ENCODE data around the gene CRTC1.

The CRTC1 gene

DNA sequence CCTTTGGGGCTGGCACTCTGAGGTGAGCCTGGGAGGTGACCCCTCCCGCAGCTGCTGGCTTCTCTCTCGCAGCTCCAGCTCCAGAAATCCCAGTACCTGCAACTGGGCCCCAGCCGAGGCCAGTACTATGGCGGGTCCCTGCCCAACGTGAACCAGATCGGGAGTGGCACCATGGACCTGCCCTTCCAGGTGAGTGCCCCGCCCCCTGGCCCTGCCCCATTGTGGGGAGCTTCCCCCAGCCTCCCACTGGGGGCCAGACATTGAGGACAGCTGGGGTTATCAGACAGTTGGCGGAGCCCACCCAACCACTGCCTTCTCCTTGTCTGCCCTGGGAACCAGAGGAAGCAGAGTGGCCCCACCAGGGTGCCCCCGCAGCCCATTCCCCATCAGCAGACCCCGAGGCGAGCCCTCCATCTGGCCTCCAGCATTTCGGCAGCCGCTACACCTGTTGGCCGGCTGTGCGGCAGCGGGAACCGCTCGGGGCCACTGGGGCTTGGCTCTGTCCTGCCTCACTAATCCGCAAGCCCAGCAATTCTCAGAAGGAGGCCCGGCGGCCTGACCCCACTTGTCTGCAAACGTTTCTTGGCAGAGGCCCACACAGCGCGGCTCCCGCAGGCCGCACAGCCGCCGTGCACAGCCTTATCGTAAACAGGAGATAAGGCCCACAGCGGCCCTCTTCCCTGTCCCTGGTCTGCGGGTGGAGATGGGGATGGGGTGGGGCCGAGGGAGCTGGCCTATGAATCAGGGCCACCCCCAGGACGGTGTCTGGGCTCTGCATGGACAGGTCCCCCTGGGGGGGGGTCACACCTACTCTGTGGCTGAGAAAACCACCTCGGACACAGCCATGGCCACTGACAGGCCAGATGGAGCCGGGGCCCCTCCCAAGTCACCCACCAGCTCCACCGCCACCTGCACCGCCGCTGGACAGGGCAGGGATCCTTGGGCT lies 59.6 kb downstream of the CRTC1 start:
- H3K27ac ChIP-seq (ENCODE audit: insufficient read depth, low read length, poor library complexity, severe bottlenecking): no peak overlapping the region
- no peaks in the 10 kb centered on the region for H3K27me3 ChIP-seq (replicated peaks; ENCODE audit: control insufficient read depth, insufficient read depth, low read length, poor library complexity, severe bottlenecking)
- H3K4me1 ChIP-seq (ENCODE audit: control insufficient read depth, insufficient read depth, low read length, poor library complexity, severe bottlenecking): no peaks in the 10 kb centered on the region
- H3K36me3 ChIP-seq (ENCODE audit: control insufficient read depth, insufficient read depth, low read length): no peaks in the 10 kb centered on the region
- no peaks in the 10 kb centered on the region for H3K9me3 ChIP-seq (ENCODE audit: control insufficient read depth, low read length)
- no peak overlapping the region for H3K4me3 ChIP-seq (ENCODE audit: insufficient read depth, low read depth, low read length, poor library complexity, severe bottlenecking)
- DNase-seq: no peak

GRCh38 chr19:18743784-18744418 lies 60.4 kb downstream of the CRTC1 start:
- no peak overlapping the region for H3K4me3 ChIP-seq (ENCODE audit: insufficient read depth, low read depth, low read length, poor library complexity, severe bottlenecking)
- no peak for DNase-seq
- no peaks in the 10 kb centered on the region for H3K27me3 ChIP-seq (replicated peaks; ENCODE audit: control insufficient read depth, insufficient read depth, low read length, poor library complexity, severe bottlenecking)
- no peaks in the 10 kb centered on the region for H3K36me3 ChIP-seq (ENCODE audit: control insufficient read depth, insufficient read depth, low read length)
- no peak overlapping the region for H3K27ac ChIP-seq (ENCODE audit: insufficient read depth, low read length, poor library complexity, severe bottlenecking)
- H3K4me1 ChIP-seq (ENCODE audit: control insufficient read depth, insufficient read depth, low read length, poor library complexity, severe bottlenecking): no peaks in the 10 kb centered on the region
- H3K9me3 ChIP-seq (ENCODE audit: control insufficient read depth, low read length): no peaks in the 10 kb centered on the region

GRCh38 chr19:18745012-18745735 lies 61.7 kb downstream of the CRTC1 start:
- no peaks in the 10 kb centered on the region for H3K27me3 ChIP-seq (replicated peaks; ENCODE audit: control insufficient read depth, insufficient read depth, low read length, poor library complexity, severe bottlenecking)
- H3K27ac ChIP-seq (ENCODE audit: insufficient read depth, low read length, poor library complexity, severe bottlenecking): no peak overlapping the region
- H3K4me3 ChIP-seq (ENCODE audit: insufficient read depth, low read depth, low read length, poor library complexity, severe bottlenecking): no peak overlapping the region
- peaks cover 5% of the 10 kb centered on the region for H3K36me3 ChIP-seq (ENCODE audit: control insufficient read depth, insufficient read depth, low read length)
- no peaks in the 10 kb centered on the region for H3K4me1 ChIP-seq (ENCODE audit: control insufficient read depth, insufficient read depth, low read length, poor library complexity, severe bottlenecking)
- no peak for DNase-seq
- H3K9me3 ChIP-seq (ENCODE audit: control insufficient read depth, low read length): no peaks in the 10 kb centered on the region

DNA sequence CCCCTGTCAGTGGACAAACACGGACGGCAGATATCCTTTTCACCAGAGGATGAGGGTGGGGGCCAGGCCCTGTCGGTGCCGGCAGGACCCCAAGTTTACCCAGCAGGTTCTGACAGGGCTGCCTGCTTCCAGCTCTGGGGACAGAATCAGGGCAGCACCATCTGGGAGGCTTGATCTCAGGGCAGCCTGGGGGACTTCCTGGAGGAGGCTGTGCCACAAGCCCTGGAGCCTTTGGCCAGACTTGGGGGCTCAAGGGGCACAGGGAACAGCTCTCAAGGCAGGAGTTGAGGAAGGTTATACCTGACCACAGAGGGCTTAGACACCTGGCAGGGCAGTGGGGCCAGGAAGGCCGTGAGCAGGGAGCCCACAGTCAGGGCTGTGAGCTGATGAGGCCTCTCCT lies 62.5 kb downstream of the CRTC1 start:
- Histone ChIP-seq H3K4me1 (ENCODE audit: control insufficient read depth, insufficient read depth, low read length, poor library complexity, severe bottlenecking) (no peaks in the 10 kb centered on the region), H3K36me3 (ENCODE audit: control insufficient read depth, insufficient read depth, low read length) (peaks cover 5% of the 10 kb centered on the region), H3K9me3 (ENCODE audit: control insufficient read depth, low read length) (no peaks in the 10 kb centered on the region)

GRCh38 chr19:18746401-18747325 lies 63.2 kb downstream of the CRTC1 start:
- H3K4me3 ChIP-seq (ENCODE audit: insufficient read depth, low read depth, low read length, poor library complexity, severe bottlenecking): no peak overlapping the region
- H3K27me3 ChIP-seq (replicated peaks; ENCODE audit: control insufficient read depth, insufficient read depth, low read length, poor library complexity, severe bottlenecking): no peaks in the 10 kb centered on the region
- H3K4me1 ChIP-seq (ENCODE audit: control insufficient read depth, insufficient read depth, low read length, poor library complexity, severe bottlenecking): no peaks in the 10 kb centered on the region
- no peak overlapping the region for H3K27ac ChIP-seq (ENCODE audit: insufficient read depth, low read length, poor library complexity, severe bottlenecking)
- no peaks in the 10 kb centered on the region for H3K9me3 ChIP-seq (ENCODE audit: control insufficient read depth, low read length)
- no peak for DNase-seq
- H3K36me3 ChIP-seq (ENCODE audit: control insufficient read depth, insufficient read depth, low read length): peaks cover 5% of the 10 kb centered on the region

More for the DNA sequence above, 62.5 kb downstream of the CRTC1 start:
- DNase-seq: no peak
- Histone ChIP-seq H3K27me3 (replicated peaks; ENCODE audit: control insufficient read depth, insufficient read depth, low read length, poor library complexity, severe bottlenecking) (no peaks in the 10 kb centered on the region), H3K4me3 (ENCODE audit: insufficient read depth, low read depth, low read length, poor library complexity, severe bottlenecking) (no peak overlapping the region), H3K27ac (ENCODE audit: insufficient read depth, low read length, poor library complexity, severe bottlenecking) (no peak overlapping the region)

- Histone ChIP-seq H3K9me3 (ENCODE audit: control insufficient read depth, low read length) (no peaks in the 10 kb centered on the region), H3K4me3 (ENCODE audit: insufficient read depth, low read depth, low read length, poor library complexity, severe bottlenecking) (no peak overlapping the region), H3K27me3 (replicated peaks; ENCODE audit: control insufficient read depth, insufficient read depth, low read length, poor library complexity, severe bottlenecking) (no peaks in the 10 kb centered on the region), H3K27ac (ENCODE audit: insufficient read depth, low read length, poor library complexity, severe bottlenecking) (no peak overlapping the region), H3K4me1 (ENCODE audit: control insufficient read depth, insufficient read depth, low read length, poor library complexity, severe bottlenecking) (no peaks in the 10 kb centered on the region), H3K36me3 (ENCODE audit: control insufficient read depth, insufficient read depth, low read length) (peaks cover 5% of the 10 kb centered on the region)
- DNase-seq: no peak
These were observed 66.1 kb downstream of the CRTC1 start for GRCh38 chr19:18749362-18750231.

GRCh38 chr19:18750295-18750970 lies 67.0 kb downstream of the CRTC1 start:
- Histone ChIP-seq H3K36me3 (ENCODE audit: control insufficient read depth, insufficient read depth, low read length) (peaks cover 5% of the 10 kb centered on the region), H3K27me3 (replicated peaks; ENCODE audit: control insufficient read depth, insufficient read depth, low read length, poor library complexity, severe bottlenecking) (no peaks in the 10 kb centered on the region), H3K9me3 (ENCODE audit: control insufficient read depth, low read length) (no peaks in the 10 kb centered on the region)

DNA sequence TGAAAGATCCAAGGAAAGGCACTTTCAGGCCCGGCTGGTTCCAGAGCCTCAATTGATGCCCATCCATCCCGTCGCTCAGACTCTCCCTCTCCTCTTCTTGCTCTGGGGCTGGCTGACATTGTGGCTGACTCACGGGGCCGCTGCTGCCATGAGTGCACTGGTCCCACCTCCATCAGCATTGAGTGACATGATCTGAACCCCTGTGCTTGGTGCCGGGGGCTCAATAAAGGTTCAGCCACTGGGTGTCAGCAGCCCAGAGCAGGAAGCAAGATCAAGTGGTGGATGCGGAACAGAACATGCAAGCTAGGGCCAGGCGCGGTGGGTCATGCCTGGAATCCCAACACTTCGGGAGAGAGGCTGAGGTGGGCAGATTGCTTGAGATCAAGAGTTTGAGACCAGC lies 68.1 kb downstream of the CRTC1 start:
- Histone ChIP-seq H3K27me3 (replicated peaks; ENCODE audit: control insufficient read depth, insufficient read depth, low read length, poor library complexity, severe bottlenecking) (no peaks in the 10 kb centered on the region), H3K4me1 (ENCODE audit: control insufficient read depth, insufficient read depth, low read length, poor library complexity, severe bottlenecking) (no peaks in the 10 kb centered on the region), H3K27ac (ENCODE audit: insufficient read depth, low read length, poor library complexity, severe bottlenecking) (no peak overlapping the region), H3K4me3 (ENCODE audit: insufficient read depth, low read depth, low read length, poor library complexity, severe bottlenecking) (no peak overlapping the region), H3K36me3 (ENCODE audit: control insufficient read depth, insufficient read depth, low read length) (peaks cover 5% of the 10 kb centered on the region), H3K9me3 (ENCODE audit: control insufficient read depth, low read length) (no peaks in the 10 kb centered on the region)
- DNase-seq: no peak

More at GRCh38 chr19:18750295-18750970, 67.0 kb downstream of the CRTC1 start:
- DNase-seq: no peak
- Histone ChIP-seq H3K4me3 (ENCODE audit: insufficient read depth, low read depth, low read length, poor library complexity, severe bottlenecking) (no peak overlapping the region), H3K27ac (ENCODE audit: insufficient read depth, low read length, poor library complexity, severe bottlenecking) (no peak overlapping the region), H3K4me1 (ENCODE audit: control insufficient read depth, insufficient read depth, low read length, poor library complexity, severe bottlenecking) (no peaks in the 10 kb centered on the region)

Data from effector memory CD4-positive, alpha-beta T cell (primary cell).